Adrenal gland (tissue), 5 donors: ENCODE data around the gene MOV10L1.

Experiments used
- POLR2A ChIP-seq, 2 donors: fragments of 450-650 bp; IDR thresholded peaks; one replicate each; pipeline ENCODE4 v1.6.1; 2017; ENCODE audit warnings: antibody characterized with exemption in 2 of 2, mild to moderate bottlenecking in 2 of 2, moderate library complexity in 1 of 2
- TF ChIP-seq, protein P1 (sequence below), 6 experiments: fragments of 450-650 bp in 4 of 6; fragments of 200-600 bp in 2 of 6; sonication (generic) in 1 of 6; IDR thresholded peaks; 1 replicate in 5 of 6; 2 replicates in 1 of 6; pipeline versions ENCODE4 v1.5.1 to v1.8.0; 2016 to 2021; ENCODE audit warnings: antibody characterized with exemption in 6 of 6, mild to moderate bottlenecking in 2 of 6, moderate library complexity in 1 of 6
- donor health status: DM: no; HTN: no; CAD: no.

DNA sequence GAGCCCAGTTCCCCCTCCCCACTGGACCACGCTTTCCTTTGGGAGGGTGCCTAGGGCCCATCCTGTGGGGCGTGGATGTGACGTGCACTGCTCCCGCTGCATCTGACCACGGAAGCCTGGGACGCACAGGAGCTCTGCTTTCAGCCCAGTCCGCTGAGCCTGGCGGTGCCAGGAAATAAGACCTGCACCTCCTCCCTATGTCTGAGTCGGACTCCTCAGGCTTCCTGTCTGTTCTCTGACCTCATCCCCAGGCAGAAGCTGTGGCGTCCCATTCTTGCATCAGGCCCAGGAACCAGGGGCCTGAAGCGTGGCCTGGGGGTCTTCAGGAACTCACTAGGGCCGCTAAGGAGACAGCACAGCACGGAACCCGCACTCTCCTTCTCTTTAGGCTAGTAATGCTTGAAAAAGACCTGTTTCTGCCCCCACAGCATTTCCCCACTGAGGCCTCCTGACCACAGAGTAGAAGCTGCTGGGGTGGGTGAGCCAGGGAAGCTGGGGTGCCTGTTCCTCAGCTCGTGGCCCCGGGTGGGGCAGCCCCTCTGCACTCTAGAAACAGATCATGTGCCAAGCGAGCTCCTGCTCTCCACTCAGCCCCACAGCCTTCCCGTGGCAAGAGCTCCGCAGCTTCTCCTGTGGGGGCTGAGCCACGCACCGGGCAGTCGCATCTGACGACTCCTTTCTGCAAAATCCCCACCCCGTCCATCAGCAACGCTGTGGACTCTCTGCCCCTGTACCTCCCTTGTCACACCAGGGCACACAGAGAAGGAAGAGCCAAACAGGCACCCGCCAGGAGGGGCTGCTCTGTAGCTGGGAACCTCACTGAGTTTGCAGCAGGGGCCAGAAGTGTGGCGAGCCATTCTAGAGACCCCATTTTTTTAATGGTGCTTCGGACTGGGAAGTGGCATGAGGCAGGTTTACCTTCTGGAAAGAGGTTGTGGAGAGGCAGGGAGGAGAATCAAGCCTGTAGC is 22.6 kb downstream of the MOV10L1 start:
- no peak for TF ChIP-seq POLR2A (IDR thresholded peaks at IDR 0.05)
- TF ChIP-seq, protein P1, sequence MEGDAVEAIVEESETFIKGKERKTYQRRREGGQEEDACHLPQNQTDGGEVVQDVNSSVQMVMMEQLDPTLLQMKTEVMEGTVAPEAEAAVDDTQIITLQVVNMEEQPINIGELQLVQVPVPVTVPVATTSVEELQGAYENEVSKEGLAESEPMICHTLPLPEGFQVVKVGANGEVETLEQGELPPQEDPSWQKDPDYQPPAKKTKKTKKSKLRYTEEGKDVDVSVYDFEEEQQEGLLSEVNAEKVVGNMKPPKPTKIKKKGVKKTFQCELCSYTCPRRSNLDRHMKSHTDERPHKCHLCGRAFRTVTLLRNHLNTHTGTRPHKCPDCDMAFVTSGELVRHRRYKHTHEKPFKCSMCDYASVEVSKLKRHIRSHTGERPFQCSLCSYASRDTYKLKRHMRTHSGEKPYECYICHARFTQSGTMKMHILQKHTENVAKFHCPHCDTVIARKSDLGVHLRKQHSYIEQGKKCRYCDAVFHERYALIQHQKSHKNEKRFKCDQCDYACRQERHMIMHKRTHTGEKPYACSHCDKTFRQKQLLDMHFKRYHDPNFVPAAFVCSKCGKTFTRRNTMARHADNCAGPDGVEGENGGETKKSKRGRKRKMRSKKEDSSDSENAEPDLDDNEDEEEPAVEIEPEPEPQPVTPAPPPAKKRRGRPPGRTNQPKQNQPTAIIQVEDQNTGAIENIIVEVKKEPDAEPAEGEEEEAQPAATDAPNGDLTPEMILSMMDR (IDR thresholded peaks at IDR 0.05): no peak
